ENCODE measurements around the gene GATA2. TPM values are rescaled to one million over a fixed set of nuclear protein-coding genes. Genes with fewer than 3 reads are reported as not detected.
A peak's percentile ranks its signal among the peaks of the same experiment; 100 is the strongest.

Gene GATA2
- total RNA-seq, 1 donor from 2014 or later = 37.9 TPM

- DNase-seq (ENCODE audit: low spot score) = peak; percentile 52
- Mint-ChIP-seq H3K27me3 (ENCODE audit: unreplicated experiment) (peaks cover 14% of the 10 kb centered on the region), H3K36me3 (ENCODE audit: low read depth, unreplicated experiment) (peaks cover 17% of the 10 kb centered on the region), H3K27ac (ENCODE audit: unreplicated experiment) (no peak overlapping the region), H3K4me3 (ENCODE audit: unreplicated experiment) (peak overlapping the region; percentile 98), H3K4me1 (ENCODE audit: unreplicated experiment) (peaks cover 45% of the 10 kb centered on the region), H3K9me3 (ENCODE audit: unreplicated experiment) (no peaks in the 10 kb centered on the region)
- TF ChIP-seq, protein P1, sequence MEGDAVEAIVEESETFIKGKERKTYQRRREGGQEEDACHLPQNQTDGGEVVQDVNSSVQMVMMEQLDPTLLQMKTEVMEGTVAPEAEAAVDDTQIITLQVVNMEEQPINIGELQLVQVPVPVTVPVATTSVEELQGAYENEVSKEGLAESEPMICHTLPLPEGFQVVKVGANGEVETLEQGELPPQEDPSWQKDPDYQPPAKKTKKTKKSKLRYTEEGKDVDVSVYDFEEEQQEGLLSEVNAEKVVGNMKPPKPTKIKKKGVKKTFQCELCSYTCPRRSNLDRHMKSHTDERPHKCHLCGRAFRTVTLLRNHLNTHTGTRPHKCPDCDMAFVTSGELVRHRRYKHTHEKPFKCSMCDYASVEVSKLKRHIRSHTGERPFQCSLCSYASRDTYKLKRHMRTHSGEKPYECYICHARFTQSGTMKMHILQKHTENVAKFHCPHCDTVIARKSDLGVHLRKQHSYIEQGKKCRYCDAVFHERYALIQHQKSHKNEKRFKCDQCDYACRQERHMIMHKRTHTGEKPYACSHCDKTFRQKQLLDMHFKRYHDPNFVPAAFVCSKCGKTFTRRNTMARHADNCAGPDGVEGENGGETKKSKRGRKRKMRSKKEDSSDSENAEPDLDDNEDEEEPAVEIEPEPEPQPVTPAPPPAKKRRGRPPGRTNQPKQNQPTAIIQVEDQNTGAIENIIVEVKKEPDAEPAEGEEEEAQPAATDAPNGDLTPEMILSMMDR (IDR thresholded peaks at IDR 0.05; ENCODE audit: unreplicated experiment) = no peak
These were observed 6.1 kb downstream of the GATA2 start for GRCh38 chr3:128486681-128487537.

DNA sequence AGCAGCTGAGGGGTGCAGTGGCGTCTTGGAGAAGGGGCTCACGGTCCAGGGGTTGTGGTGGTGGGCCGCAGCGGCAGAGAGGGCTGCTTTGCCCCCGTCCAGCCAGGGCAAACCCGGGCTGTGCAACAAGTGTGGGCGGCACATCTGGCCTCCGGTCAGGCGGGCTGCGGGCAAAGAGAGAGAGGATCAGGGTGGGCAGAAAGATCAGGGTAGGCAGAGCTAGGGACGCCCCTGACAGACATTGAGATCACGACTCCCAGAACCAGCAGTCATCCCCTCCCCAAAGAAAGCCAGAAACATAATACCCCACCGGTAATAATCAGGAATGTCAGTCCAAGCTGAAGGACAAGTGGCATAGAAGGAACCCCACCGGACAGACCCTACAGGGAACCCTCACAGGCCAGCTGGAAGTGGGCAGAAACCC, 6.8 kb downstream of the GATA2 start:
- TF ChIP-seq, protein P1 (IDR thresholded peaks at IDR 0.05; ENCODE audit: unreplicated experiment) = no peak
- H3K36me3 Mint-ChIP-seq (ENCODE audit: low read depth, unreplicated experiment) = peaks cover 19% of the 10 kb centered on the region
- peak overlapping the region; percentile 36 for H3K27ac Mint-ChIP-seq (ENCODE audit: unreplicated experiment)
- H3K27me3 Mint-ChIP-seq (ENCODE audit: unreplicated experiment) = peaks cover 15% of the 10 kb centered on the region
- H3K9me3 Mint-ChIP-seq (ENCODE audit: unreplicated experiment) = no peaks in the 10 kb centered on the region
- H3K4me3 Mint-ChIP-seq (ENCODE audit: unreplicated experiment) = peak overlapping the region; percentile 98
- no peak for DNase-seq (ENCODE audit: low spot score)
- peaks cover 46% of the 10 kb centered on the region for H3K4me1 Mint-ChIP-seq (ENCODE audit: unreplicated experiment)

DNA sequence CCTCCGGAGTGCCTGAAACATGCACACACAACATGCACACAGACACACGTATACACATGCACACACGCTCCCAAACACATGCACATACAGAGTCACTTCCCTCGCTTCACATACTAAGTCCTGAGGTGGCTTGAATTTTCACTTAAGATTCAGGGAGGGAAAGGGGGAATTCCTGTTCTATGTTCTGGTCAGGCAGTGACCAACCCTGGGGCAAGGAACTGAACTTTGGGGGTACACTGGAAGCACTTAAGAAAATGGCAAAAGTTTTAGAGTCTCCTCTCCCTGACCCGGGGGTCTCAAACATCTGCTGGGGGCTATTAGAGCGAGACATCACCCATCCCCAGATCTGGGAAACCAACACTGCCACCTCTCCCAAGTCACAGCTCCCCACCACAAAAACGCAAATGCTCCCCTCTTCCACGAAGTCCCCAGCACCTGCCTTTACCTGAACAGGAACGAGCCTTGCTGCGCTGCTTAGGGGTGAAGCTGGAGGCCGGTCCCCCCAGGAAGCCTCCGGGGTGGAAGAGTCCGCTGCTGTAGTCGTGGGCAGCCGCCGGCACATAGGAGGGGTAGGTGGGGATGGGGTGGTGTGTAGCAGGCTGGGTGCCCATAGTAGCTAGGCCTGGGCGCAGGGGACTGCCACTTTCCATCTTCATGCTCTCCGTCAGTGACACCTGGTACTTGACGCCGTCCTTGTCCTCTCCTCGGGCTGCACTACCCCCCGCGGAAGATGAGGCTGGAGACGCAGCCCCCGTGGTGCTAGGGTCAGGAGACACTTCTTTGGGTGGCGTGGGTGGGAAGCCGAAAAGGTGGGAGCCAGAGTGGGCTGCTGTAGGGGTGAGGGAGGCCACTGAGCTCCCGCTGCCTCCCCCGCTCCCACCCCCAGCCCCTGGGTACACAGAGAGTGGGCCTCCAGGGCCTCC, 7.5 kb downstream of the GATA2 start:
- DNase-seq (ENCODE audit: low spot score) = no peak
- Mint-ChIP-seq H3K4me3 (ENCODE audit: unreplicated experiment) (peak overlapping the region; percentile 56), H3K27ac (ENCODE audit: unreplicated experiment) (no peak overlapping the region), H3K36me3 (ENCODE audit: low read depth, unreplicated experiment) (peaks cover 23% of the 10 kb centered on the region), H3K27me3 (ENCODE audit: unreplicated experiment) (peaks cover 17% of the 10 kb centered on the region), H3K9me3 (ENCODE audit: unreplicated experiment) (no peaks in the 10 kb centered on the region), H3K4me1 (ENCODE audit: unreplicated experiment) (peaks cover 49% of the 10 kb centered on the region)
- TF ChIP-seq, protein P1 (IDR thresholded peaks at IDR 0.05; ENCODE audit: unreplicated experiment) = no peak

DNA sequence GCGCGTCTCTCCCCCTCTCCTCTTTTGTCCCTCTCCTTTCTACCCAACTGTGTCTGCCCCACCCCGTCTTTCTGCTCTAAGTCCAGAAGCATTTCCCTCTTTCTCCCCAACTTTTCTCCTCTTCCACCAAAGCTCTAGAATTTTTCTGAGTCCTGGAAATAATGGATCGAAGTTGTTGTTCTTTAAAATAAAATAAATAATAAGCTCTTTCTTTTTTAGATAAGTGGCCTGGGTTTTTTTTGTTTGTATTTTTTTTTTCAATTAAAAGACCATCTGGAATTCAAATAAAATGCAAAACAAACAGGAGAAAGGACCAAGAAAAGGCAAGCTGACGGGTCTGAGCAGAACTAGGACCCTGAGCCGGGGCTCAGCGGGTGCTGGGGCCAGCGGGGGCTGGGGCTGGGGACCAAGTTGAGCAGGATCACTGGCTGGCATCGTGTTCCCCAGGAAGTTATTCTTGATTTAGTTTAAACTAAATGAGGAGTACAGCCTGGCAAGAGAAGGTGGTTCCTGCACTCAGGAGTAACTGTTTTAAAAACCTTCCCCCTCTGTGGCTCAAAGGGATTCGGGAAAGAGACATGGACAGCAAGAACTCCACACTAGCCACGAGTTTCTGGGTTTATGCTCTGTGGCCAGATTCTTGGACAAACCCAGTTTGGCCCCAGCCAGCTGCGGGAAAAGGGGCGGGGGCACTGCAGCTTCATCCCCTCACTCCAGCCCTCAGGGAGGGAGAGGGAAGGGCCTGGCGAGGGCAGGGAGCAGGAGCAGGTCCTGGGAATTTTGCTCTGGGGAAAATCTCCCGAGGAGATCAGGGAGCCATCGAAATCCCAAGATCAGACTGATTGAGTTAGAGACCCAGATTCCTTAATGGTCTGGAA, 8.4 kb downstream of the GATA2 start:
- Mint-ChIP-seq H3K9me3 (ENCODE audit: unreplicated experiment) (no peaks in the 10 kb centered on the region), H3K27ac (ENCODE audit: unreplicated experiment) (peak overlapping the region; percentile 99), H3K27me3 (ENCODE audit: unreplicated experiment) (peaks cover 17% of the 10 kb centered on the region), H3K4me1 (ENCODE audit: unreplicated experiment) (peaks cover 58% of the 10 kb centered on the region), H3K4me3 (ENCODE audit: unreplicated experiment) (peak overlapping the region; percentile 87), H3K36me3 (ENCODE audit: low read depth, unreplicated experiment) (peaks cover 30% of the 10 kb centered on the region)
- no peak for DNase-seq (ENCODE audit: low spot score)
- TF ChIP-seq, protein P1 (IDR thresholded peaks at IDR 0.05; ENCODE audit: unreplicated experiment) = no peak
